Right lobe of liver (tissue), 4 donors: Measurements from ENCODE around the gene ADGRA1.

Experiments used
- POLR2A ChIP-seq: fragments of 450-650 bp; IDR thresholded peaks from one replicate; pipeline ENCODE4 v1.6.1; 2017; ENCODE audit warnings: antibody characterized with exemption, mild to moderate bottlenecking
- TF ChIP-seq, protein P1 (sequence below), 4 donors: fragments of 200-600 bp in 3 of 4; fragments of 450-650 bp in 1 of 4; IDR thresholded peaks; one replicate each; pipeline versions ENCODE4 v1.5.1 to v1.8.0; 2016 to 2022; ENCODE audit warnings: antibody characterized with exemption in 4 of 4, mild to moderate bottlenecking in 2 of 4
- donor health status: DM: no; HTN: no; CAD: no.
- donor health status: DM: no; HTN: no; CAD: no.
- donor health status: DM: no; HTN: yes; CAD: no.

DNA sequence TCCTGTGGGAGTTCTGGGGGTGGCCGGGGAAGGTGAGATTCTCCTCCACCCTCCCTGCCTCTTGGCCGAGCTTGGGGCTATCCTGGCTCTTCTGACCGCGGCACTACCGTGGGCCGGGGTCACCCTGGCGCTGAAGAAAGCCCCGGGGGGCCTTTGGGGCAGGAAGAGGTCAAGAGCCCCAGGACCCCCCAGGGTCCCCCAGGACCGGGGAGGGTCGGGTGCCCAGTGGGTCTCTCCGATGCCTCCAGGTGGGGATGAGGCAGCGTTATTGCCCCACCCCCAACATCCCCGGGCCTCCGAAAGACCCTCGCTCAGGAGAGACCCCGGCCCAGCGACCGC is 71.9 kb downstream of the ADGRA1 start:
- TF ChIP-seq, protein P1, sequence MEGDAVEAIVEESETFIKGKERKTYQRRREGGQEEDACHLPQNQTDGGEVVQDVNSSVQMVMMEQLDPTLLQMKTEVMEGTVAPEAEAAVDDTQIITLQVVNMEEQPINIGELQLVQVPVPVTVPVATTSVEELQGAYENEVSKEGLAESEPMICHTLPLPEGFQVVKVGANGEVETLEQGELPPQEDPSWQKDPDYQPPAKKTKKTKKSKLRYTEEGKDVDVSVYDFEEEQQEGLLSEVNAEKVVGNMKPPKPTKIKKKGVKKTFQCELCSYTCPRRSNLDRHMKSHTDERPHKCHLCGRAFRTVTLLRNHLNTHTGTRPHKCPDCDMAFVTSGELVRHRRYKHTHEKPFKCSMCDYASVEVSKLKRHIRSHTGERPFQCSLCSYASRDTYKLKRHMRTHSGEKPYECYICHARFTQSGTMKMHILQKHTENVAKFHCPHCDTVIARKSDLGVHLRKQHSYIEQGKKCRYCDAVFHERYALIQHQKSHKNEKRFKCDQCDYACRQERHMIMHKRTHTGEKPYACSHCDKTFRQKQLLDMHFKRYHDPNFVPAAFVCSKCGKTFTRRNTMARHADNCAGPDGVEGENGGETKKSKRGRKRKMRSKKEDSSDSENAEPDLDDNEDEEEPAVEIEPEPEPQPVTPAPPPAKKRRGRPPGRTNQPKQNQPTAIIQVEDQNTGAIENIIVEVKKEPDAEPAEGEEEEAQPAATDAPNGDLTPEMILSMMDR (IDR thresholded peaks at IDR 0.05): no peak
- no peak for TF ChIP-seq POLR2A
